Activated CD8-positive, alpha-beta memory T cell treated with anti-CD3 and anti-CD28 coated beads, Interleukin-2, amount 10 ng/mL, durations not matched to agents 7 days and 5 days (primary cell): ENCODE data around the gene KDELR3. TPM values are rescaled to one million over a fixed set of nuclear protein-coding genes. Genes with fewer than 3 reads are reported as not detected.

Experiments used
- ATAC-seq: fragments of 150-1000 bp; cut with Tn5 transposase; one replicate; pipeline ENCODE4 v1.10.0; 2021; ENCODE audit warnings: moderate library complexity
- CTCF ChIA-PET: fragments of 350-600 bp; sonication (Branson Sonifier 250); formaldehyde crosslinking; loops from one replicate; lab custom pipeline; 2021; ENCODE audit warnings: antibody characterized with exemption; lab: Charles Lee
- DNase-seq: peaks from one replicate; pipeline ENCODE4 v3.0.0-alpha.2; 2020
- H3K27ac Mint-ChIP-seq: one replicate; pipeline ENCODE4 v1.8.0; 2021; ENCODE audit warnings: mild to moderate bottlenecking, mixed read lengths
- H3K27me3 Mint-ChIP-seq: one replicate; pipeline ENCODE4 v1.8.0; 2021; ENCODE audit warnings: mixed read lengths
- H3K36me3 Mint-ChIP-seq: one replicate; pipeline ENCODE4 v1.8.0; 2021; ENCODE audit warnings: mild to moderate bottlenecking, mixed read lengths
- H3K4me1 Mint-ChIP-seq: one replicate; pipeline ENCODE4 v1.8.0; 2021; ENCODE audit warnings: mixed read lengths
- H3K4me3 Mint-ChIP-seq: one replicate; pipeline ENCODE4 v1.8.0; 2021; ENCODE audit warnings: mild to moderate bottlenecking, moderate library complexity, mixed read lengths
- H3K9me3 Mint-ChIP-seq: one replicate; pipeline ENCODE4 v1.8.0; 2022; ENCODE audit warnings: low read depth, mixed read lengths
- total RNA-seq, 2 experiments: library from RNA; stranded (reverse); gene quantifications; one replicate each; pipeline ENCODE4 v1.2.3, GENCODE V29; 2021

The KDELR3 gene
- total RNA-seq: 1 to 10 TPM in 1 of 2 experiments, under 1 TPM in 1; 0.23 to 1.2 TPM

DNA sequence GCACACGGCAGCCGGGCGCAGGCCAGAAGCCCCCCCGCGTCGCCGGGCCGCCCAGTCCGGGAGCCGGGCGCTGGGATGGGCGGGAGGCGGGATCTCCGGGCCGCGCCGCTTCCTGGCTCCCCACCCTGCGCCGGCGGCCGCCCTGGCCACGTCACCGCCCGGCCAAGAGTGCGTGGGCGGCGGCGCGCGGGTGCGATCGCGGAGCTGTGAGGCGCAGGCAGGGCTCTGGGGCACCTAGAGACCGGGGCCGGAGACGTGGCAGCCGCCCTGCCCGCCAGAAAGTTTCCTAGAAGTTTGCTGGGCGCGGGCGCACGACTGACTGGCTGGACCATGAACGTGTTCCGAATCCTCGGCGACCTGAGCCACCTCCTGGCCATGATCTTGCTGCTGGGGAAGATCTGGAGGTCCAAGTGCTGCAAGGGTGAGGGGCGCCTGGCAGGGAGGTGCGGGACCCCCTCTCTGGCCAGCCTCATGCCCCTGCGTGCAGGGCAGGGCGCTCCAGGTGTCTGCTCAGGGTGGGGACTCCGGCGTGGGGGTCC is at the start of gene KDELR3:
Gene KDELR3, plus strand, starts transcription at position 193 of the 539 bp plus-strand sequence. Its CDS starts 138 bp downstream, at position 331.
- H3K4me1 Mint-ChIP-seq: peaks cover 7% of the 10 kb centered on the region
- DNase-seq (peak; percentile 64), ATAC-seq (peak; percentile 92)
- peak within 1 kb of the TSS; percentile 55 for H3K4me3 Mint-ChIP-seq
- no peaks in the 10 kb centered on the region for H3K9me3 Mint-ChIP-seq
- CTCF ChIA-PET: no interaction called here
- no peak within 1 kb of the TSS for H3K27ac Mint-ChIP-seq
- H3K27me3 Mint-ChIP-seq: peaks cover 47% of the 10 kb centered on the region
- H3K36me3 Mint-ChIP-seq: no peaks in the 10 kb centered on the region

DNA sequence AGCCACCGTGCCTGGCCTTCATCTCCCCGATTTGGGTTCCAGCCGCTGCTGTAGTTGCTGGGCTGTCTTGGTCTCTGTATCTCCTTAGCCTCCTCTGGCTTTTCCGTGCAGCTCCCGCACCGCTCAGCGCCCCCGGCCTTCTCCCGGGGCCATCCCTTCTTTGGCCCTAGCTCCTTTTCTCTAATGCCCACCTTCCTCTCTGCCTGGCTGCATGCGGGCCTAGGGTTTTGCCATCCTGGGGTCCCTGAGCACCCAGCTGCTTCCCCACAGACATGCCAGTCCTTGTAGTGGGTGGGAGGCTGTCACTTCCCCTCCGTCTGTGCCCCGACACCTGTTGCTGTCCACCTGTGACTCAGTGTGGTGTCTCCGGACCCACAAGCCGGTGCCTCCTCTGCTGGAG is 49.3 kb upstream of the KDELR3 start:
- H3K36me3 Mint-ChIP-seq: no peaks in the 10 kb centered on the region
- no peaks in the 10 kb centered on the region for H3K9me3 Mint-ChIP-seq
- DNase-seq: no peak
- no peak for ATAC-seq
- H3K4me3 Mint-ChIP-seq: no peak overlapping the region
- CTCF ChIA-PET: interaction anchor here (0.7 kb wide), 1 partner anchor 13 kb away, joined by 3 read pairs; no protein-coding TSS in a partner anchor
- H3K4me1 Mint-ChIP-seq: no peaks in the 10 kb centered on the region
- H3K27me3 Mint-ChIP-seq: no peaks in the 10 kb centered on the region
- no peak overlapping the region for H3K27ac Mint-ChIP-seq

DNA sequence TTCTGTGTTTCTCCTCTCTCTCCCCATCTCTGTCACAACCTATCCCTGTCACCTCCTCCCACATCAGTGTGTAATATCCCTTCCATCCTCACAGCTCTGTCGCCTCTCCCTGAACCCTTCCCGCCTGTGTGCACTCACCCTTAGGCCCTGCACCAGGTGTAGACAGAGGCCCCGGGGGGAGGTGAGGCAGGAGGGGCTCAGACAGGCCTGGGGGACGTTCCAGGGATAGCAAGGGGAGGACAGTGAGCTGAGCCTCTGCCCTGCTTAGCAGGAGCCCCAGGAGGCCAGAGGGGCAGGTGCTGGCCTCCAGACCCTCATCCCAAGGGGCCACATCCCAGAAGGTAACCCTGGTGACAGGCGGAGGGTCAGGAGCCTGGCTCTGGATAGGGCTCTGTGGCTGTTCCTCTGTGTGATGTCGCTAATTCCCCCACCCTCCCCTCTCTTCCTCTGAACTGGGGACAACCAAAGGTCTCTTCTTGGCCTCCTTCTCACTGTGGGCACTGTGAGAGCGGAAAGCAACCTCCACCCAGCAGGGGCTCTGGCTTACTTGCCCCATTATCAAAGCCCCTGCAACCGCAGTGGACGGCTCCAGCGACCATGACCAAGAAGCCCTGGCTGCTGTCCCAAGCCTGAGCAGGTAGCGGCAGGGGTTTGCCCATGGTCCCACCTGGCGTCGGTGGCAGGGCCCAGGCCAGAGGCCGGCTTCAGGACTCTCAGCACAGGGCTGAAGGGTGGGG is 48.6 kb upstream of the KDELR3 start:
- DNase-seq (no peak), ATAC-seq (no peak)
- Mint-ChIP-seq H3K27ac (no peak overlapping the region), H3K9me3 (no peaks in the 10 kb centered on the region), H3K36me3 (no peaks in the 10 kb centered on the region), H3K4me1 (no peaks in the 10 kb centered on the region), H3K4me3 (no peak overlapping the region), H3K27me3 (no peaks in the 10 kb centered on the region)
- CTCF ChIA-PET: interaction anchor here (0.6 kb wide), 1 partner anchor 300 kb away, joined by 3 read pairs; no protein-coding TSS in a partner anchor

DNA sequence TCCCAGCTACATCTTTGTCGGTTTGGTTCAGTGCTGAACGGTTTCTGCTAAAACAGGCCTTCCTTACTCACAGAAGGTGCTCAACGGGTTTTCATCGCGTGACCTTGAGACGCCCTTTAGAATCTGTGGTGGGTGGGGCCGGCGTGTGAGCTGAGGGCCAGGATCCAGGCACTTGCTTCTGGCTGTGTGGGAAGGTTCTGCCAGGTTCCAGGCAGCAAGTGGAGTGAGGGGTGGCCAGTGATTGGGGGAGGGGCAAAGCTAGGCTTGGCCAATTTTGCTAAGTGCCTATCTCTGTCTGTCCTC is 48.1 kb upstream of the KDELR3 start:
- Mint-ChIP-seq H3K36me3 (no peaks in the 10 kb centered on the region), H3K9me3 (no peaks in the 10 kb centered on the region), H3K4me1 (no peaks in the 10 kb centered on the region), H3K27me3 (no peaks in the 10 kb centered on the region), H3K4me3 (no peak overlapping the region), H3K27ac (no peak overlapping the region)
- CTCF ChIA-PET: interaction anchor here (0.6 to 1.1 kb wide), 3 partner anchors 11 to 300 kb away, joined by 3 to 5 read pairs (median 3); no protein-coding TSS in a partner anchor
- DNase-seq (no peak), ATAC-seq (no peak)

DNA sequence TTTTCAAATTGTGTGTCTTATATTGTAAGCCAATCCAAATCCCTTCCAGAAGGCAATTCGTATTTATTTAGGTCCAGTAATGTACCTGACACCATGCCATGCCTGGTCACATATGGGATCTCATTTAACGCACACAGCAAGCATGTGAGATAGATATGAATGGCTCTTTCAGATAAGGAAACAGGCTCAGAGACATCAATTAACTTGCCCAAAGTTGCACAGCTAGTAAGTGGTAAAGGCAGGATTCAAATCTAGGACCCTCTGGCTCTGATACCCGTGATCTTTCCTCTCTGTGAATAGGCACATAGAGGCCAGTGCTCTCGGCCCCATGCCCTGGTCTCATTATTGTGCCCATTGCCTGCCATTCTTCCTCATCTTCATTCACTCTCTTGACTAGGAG is 47.2 kb upstream of the KDELR3 start:
- H3K27me3 Mint-ChIP-seq: no peaks in the 10 kb centered on the region
- ATAC-seq (no peak), DNase-seq (no peak)
- no peak overlapping the region for H3K27ac Mint-ChIP-seq
- CTCF ChIA-PET: interaction anchor here (0.9 to 1.1 kb wide), 2 partner anchors 12 to 151 kb away, joined by 3 to 5 read pairs; no protein-coding TSS in a partner anchor
- no peaks in the 10 kb centered on the region for H3K9me3 Mint-ChIP-seq
- no peaks in the 10 kb centered on the region for H3K4me1 Mint-ChIP-seq
- H3K36me3 Mint-ChIP-seq: no peaks in the 10 kb centered on the region
- no peak overlapping the region for H3K4me3 Mint-ChIP-seq

DNA sequence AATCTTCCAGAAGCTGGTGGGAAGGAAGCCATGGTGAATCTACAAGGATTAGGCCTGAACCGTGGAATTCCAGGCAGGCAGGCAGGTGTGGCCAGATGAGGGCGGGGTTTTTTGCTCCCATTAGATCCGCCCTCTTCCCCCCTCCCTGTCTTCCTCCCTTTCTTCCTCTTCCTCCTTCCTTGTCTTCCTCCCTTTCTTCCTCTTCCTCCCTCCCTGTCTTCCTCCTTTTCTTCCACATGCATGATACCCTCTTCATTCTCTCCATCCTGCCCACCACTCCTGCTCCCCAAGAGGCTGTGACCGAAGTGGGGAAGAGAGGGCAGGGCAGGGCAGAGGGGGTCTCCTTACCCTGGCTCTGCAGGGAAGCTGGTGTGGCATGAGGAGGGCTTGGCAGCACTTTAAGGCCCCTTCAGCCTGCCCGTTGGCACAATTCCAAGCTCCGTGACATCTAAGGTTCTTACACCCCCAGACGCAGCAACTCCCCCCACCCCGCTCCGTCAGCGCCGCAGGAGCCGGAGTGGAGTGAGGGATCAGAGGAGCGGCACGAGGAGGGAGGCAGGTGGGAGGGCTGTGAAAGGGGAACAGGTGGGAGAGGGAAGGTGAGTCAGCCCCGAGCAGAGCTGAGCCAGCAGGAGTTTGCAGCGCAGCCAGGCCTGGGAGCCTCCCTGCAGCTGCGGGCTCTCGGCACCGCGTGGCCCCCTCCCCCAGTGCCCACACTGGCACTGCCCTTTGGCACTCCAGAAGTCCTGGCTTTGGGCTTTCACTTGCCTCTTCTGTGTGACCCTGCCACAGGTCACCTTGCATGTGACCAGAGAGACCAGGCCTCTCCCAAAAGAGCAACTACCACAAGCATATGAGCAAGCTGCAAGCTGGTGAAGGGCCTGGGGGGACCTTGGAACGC is 45.0 kb upstream of the KDELR3 start:
- H3K36me3 Mint-ChIP-seq: no peaks in the 10 kb centered on the region
- no peak overlapping the region for H3K27ac Mint-ChIP-seq
- ATAC-seq: no peak
- H3K4me1 Mint-ChIP-seq: no peaks in the 10 kb centered on the region
- H3K27me3 Mint-ChIP-seq: no peaks in the 10 kb centered on the region
- CTCF ChIA-PET: interaction anchor here (0.8 kb wide), 1 partner anchor 375 kb away, joined by 3 read pairs; no protein-coding TSS in a partner anchor
- no peak for DNase-seq
- no peaks in the 10 kb centered on the region for H3K9me3 Mint-ChIP-seq
- no peak overlapping the region for H3K4me3 Mint-ChIP-seq

DNA sequence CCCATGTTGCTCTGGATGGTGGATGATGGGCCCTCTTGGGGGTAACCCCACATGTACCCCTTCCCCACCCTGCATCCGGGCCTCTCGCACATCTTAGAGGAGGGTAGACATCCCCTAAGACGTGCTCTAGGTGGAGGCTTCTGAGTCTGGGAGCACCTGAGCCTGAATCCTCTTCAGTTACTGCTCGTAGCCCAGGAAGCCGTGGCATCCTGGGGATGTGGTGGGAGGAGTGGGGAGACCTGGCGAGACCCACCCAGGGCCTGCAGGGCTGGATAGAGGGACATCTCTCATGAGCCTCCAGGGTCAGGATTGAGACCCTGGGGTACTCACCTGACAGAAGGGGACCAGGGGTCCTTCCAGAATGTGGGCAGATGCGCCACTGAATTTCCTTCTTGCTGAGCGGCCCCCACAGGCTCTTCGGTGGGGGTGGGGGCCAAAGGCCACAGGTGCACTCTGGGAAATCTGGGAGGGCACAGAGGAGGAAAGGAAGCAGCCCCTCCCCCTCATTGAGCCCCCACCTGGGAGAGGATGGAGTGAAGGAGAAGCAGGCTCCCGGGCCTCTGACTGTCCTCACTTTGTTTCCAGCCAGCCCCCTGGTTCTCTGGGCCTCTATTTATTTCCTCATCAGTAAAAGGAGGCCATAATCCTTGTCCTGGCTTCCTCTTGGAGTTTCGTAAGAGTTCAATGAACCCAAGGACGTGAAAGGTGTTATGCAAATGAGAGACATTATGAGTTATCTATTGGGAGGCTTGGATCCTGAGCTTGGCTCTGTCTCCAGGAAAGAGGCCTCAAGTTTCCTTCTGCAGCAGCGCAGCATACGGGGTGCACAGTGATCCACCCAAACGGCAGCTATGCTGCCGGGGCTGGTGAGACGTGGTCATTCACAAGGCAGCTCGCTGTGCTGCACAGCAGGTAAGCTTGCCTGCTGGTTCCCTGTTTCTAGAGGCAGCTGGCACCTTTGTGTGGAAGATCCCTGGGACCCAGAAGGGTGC is 44.1 kb upstream of the KDELR3 start:
- ATAC-seq (no peak), DNase-seq (no peak)
- H3K27ac Mint-ChIP-seq: no peak overlapping the region
- CTCF ChIA-PET: no interaction called here
- no peaks in the 10 kb centered on the region for H3K27me3 Mint-ChIP-seq
- H3K4me3 Mint-ChIP-seq: no peak overlapping the region
- no peaks in the 10 kb centered on the region for H3K4me1 Mint-ChIP-seq
- H3K36me3 Mint-ChIP-seq: no peaks in the 10 kb centered on the region
- H3K9me3 Mint-ChIP-seq: no peaks in the 10 kb centered on the region

DNA sequence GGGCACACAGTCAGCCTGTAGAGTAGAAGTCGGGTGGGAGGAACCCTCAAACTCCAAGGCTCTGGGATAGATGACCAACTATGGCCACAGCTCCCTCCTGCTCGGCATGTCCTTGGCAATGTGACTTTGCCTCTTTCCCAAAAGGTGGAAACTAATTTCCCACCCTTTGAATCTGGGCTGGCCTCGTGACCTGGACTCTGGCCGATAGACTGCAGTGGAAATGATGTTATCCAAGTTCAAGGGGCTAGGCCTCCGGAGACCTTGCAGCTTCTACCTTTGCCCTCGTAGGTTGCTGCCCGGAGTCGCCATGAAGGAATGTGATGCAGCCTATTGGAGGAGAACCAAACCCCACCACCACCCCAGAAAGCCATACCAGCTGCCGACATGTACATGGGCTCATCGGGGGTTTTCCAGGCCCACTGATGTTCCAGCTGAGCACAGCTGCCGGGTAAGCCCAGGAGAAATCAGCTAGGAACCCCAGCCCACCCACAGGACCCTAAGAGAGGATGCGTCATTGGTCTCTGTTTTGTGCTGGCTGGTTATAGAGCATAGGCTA is 43.3 kb upstream of the KDELR3 start:
- Mint-ChIP-seq H3K4me1 (no peaks in the 10 kb centered on the region), H3K27me3 (no peaks in the 10 kb centered on the region), H3K36me3 (no peaks in the 10 kb centered on the region), H3K27ac (no peak overlapping the region), H3K9me3 (no peaks in the 10 kb centered on the region), H3K4me3 (no peak overlapping the region)
- CTCF ChIA-PET: no interaction called here
- DNase-seq (no peak), ATAC-seq (no peak)

DNA sequence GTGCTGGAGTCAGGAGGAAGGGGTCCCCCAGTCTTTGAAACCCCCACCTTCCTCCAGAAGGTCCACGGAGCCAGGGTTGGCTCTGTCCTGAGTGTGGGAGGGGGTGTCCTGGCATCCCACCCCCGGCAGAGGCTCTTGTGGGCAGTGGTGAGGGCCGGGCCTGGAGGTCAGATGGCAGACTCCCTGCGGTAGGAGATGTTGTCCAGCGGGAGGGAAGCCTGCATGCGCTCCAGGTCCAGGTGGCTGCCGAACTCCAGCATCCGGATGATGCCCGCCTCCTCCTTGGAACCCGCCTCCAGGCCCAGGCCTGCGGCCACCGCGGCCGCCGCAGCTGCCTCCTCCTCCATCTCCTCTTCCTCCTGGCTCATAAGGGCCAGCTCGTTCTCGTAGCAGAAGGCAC is 41.3 kb upstream of the KDELR3 start:
- Mint-ChIP-seq H3K27me3 (no peaks in the 10 kb centered on the region), H3K9me3 (no peaks in the 10 kb centered on the region), H3K27ac (no peak overlapping the region), H3K4me1 (no peaks in the 10 kb centered on the region), H3K36me3 (no peaks in the 10 kb centered on the region), H3K4me3 (no peak overlapping the region)
- CTCF ChIA-PET: no interaction called here
- ATAC-seq: no peak
- DNase-seq: no peak

DNA sequence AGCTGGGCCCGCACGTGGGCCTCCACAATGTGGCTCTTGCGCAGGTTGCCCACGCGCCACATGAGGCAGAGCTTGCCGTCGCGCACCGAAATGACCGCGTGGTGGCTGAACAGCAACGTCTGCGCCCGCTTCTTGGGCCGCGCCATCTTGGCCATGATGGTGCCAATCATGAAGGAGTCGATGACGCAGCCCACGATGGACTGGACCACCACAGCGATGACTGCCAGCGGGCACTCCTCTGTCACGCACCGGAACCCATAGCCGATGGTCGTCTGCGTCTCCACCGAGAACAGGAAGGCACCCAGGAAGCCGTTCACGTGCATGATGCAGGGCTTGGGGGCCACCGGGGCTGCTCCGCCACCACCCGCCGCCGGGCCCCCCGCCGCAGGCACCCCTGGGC is 40.4 kb upstream of the KDELR3 start:
- no peak for DNase-seq
- H3K4me1 Mint-ChIP-seq: no peaks in the 10 kb centered on the region
- no peaks in the 10 kb centered on the region for H3K36me3 Mint-ChIP-seq
- no peak for ATAC-seq
- H3K27ac Mint-ChIP-seq: no peak overlapping the region
- no peak overlapping the region for H3K4me3 Mint-ChIP-seq
- H3K27me3 Mint-ChIP-seq: no peaks in the 10 kb centered on the region
- no peaks in the 10 kb centered on the region for H3K9me3 Mint-ChIP-seq
- CTCF ChIA-PET: interaction anchor here (0.5 kb wide), 1 partner anchor 179 kb away, joined by 3 read pairs; no protein-coding TSS in a partner anchor

DNA sequence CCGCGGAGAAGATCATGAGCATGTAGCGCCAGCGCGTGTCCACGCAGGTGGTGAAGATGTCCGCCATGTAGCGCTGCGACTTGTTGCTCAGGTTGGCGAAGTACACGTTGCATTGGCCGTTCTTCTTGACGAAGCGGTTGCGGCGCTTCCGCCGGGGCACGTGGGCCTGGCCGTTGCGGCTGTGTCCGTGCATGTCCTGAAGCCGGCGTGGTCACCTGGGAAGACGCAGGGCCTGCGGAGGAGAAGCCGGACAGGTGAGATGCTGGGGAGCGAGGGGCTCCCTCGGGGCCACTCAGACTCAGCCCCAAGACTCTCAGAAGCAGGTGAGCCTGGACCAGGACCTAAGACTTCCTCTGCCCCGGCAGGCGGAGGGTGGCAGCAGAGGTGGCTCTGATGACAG is 40.0 kb upstream of the KDELR3 start:
- H3K27ac Mint-ChIP-seq: no peak overlapping the region
- H3K4me1 Mint-ChIP-seq: no peaks in the 10 kb centered on the region
- H3K4me3 Mint-ChIP-seq: no peak overlapping the region
- H3K9me3 Mint-ChIP-seq: no peaks in the 10 kb centered on the region
- no peaks in the 10 kb centered on the region for H3K27me3 Mint-ChIP-seq
- CTCF ChIA-PET: no interaction called here
- no peaks in the 10 kb centered on the region for H3K36me3 Mint-ChIP-seq
- ATAC-seq (no peak), DNase-seq (no peak)

DNA sequence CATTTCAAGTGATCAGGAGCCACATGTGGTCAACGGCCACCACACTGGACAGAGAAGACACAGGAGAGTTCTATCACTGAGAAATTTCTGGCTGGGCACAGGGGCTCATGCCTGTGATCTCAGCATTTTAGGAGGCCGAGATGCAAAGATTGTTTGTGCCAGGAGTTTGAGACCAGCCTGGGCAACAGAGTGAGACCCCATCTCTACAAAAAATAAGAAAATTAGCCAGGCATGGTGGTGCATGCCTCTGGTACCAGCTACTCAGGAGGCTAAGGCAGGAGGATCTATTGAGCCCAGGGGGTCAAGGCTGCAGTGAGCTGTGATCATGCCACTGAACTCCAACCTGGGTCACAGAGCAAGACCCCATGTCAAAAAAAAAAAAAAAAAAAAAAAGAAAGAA is 39.2 kb upstream of the KDELR3 start:
- Mint-ChIP-seq H3K9me3 (no peaks in the 10 kb centered on the region), H3K4me1 (no peaks in the 10 kb centered on the region), H3K27me3 (no peaks in the 10 kb centered on the region), H3K27ac (no peak overlapping the region), H3K36me3 (no peaks in the 10 kb centered on the region), H3K4me3 (no peak overlapping the region)
- no peak for DNase-seq
- CTCF ChIA-PET: no interaction called here
- no peak for ATAC-seq
